ENCODE measurements around the gene MFAP4. TPM values are rescaled to one million over a fixed set of nuclear protein-coding genes. Genes with fewer than 3 reads are reported as not detected.

The MFAP4 gene
- total and polyA plus RNA-seq, 11 donors = 15.7 to 84.3 (median 35.7) TPM

DNA sequence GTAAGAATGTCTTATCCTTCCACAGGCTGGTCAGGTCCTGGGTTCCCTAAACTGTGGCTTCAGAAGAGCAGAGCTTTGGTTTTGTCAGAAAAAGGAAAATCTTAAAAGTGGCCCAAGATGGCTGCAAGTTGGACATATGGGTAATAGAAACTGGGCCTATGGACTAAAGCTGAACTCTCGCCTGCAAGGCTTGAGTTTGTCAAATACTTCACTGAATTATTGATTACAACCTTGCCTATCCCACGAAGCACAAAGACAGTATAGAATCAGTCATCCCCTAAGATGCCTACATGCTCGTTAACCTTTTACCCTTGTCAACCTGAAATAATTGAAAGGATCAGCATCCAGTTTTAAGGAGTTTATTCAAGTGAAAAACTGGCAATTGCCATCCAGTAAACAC, 44.7 kb upstream of the MFAP4 start:
- H3K4me3 ChIP-seq = no peak overlapping the region
- no peak for TF ChIP-seq POLR2A (IDR thresholded peaks at IDR 0.05)
- TF ChIP-seq, protein P1, sequence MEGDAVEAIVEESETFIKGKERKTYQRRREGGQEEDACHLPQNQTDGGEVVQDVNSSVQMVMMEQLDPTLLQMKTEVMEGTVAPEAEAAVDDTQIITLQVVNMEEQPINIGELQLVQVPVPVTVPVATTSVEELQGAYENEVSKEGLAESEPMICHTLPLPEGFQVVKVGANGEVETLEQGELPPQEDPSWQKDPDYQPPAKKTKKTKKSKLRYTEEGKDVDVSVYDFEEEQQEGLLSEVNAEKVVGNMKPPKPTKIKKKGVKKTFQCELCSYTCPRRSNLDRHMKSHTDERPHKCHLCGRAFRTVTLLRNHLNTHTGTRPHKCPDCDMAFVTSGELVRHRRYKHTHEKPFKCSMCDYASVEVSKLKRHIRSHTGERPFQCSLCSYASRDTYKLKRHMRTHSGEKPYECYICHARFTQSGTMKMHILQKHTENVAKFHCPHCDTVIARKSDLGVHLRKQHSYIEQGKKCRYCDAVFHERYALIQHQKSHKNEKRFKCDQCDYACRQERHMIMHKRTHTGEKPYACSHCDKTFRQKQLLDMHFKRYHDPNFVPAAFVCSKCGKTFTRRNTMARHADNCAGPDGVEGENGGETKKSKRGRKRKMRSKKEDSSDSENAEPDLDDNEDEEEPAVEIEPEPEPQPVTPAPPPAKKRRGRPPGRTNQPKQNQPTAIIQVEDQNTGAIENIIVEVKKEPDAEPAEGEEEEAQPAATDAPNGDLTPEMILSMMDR (IDR thresholded peaks at IDR 0.05) = no peak
- no peaks in the 10 kb centered on the region for H3K36me3 ChIP-seq
- H3K27ac ChIP-seq = no peak overlapping the region
- WGBS, 4 donors = 79 to 84% (median 81%) methylated on average over 3 of the region's 3 CpGs
- intact Hi-C loops (cut with DNase I) = no loop called here
- no peak for DNase-seq
- H3K27me3 ChIP-seq = no peaks in the 10 kb centered on the region
- H3K9me3 ChIP-seq = no peaks in the 10 kb centered on the region
- no peak for ATAC-seq
- no peaks in the 10 kb centered on the region for H3K4me1 ChIP-seq

DNA sequence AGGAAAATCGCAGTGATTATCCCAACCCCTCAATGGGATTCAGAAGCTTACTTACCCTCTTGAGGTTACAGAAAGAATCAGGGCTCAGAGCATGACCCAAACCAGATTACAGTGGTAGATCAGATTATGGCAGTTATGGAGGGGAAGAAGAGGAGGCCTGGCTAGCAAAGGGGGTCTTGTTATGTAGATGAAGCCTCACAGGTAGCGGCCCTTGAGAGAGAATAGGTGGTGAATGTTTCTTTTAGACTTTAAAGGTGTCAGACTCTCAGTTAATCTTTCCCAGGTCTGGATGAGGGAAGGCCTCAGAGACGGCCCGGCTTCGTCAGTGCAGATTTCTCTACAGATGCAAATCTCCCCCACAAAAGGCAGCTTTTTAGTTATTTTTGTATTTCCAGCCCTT, 39.6 kb upstream of the MFAP4 start:
- no peaks in the 10 kb centered on the region for H3K9me3 ChIP-seq
- TF ChIP-seq POLR2A (IDR thresholded peaks at IDR 0.05) = no peak
- TF ChIP-seq, protein P1 (IDR thresholded peaks at IDR 0.05) = no peak
- H3K27ac ChIP-seq = no peak overlapping the region
- intact Hi-C loops (cut with DNase I) = no loop called here
- 92 to 95% (median 93%) methylated on average over 5 of the region's 5 CpGs for WGBS, 4 donors
- H3K4me3 ChIP-seq = no peak overlapping the region
- no peaks in the 10 kb centered on the region for H3K36me3 ChIP-seq
- DNase-seq (no peak), ATAC-seq (no peak)
- no peaks in the 10 kb centered on the region for H3K27me3 ChIP-seq
- H3K4me1 ChIP-seq = peaks cover 0 to 9% (median 0%) of the 10 kb centered on the region in 12 donors

DNA sequence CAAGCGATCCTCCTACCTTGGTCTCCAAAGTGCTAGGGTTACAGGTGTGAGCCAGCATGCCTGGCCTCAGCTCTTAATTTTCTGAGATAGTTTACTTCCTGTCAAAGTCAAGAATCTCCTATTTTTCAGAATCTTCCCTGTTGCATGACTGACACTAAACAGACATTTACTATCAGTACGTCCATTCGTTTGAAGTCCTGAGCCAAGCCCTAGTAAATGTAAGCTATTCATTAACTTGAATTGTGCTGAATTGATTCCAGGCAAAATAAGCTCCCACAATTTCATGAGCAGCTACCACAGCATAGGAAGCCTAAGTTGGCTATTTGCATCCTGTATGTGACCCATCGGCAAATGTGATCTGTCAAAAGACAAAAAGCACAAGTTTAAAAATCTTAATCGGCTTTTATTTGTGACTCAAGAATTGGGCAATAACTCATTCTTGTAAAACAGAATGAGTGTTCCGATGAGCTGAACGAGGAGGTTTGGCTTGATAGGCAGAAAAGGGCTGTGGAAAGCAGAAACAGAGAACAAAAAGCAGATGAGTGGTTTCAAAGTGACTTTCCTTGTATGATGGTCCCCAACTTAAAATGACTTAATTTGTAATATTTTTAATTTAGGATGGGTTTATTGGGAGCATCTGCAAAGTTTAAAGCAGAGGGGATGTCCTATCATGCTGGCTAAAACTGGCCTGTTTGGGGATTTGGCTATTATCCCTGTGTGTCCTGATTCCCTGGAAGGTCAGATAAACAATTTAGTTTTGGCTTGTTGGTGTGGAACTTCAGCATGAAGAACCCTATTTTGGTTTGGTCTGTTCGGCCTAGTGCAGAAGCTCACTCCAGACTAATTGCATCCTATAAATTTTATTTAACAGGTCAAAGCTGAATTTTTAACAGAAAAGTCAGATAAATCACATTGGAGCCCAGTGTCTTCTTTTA, 38.2 kb upstream of the MFAP4 start:
- TF ChIP-seq, protein P1 (IDR thresholded peaks at IDR 0.05) = no peak
- no peak for TF ChIP-seq POLR2A (IDR thresholded peaks at IDR 0.05)
- no peaks in the 10 kb centered on the region for H3K9me3 ChIP-seq
- H3K4me3 ChIP-seq = no peak overlapping the region
- ATAC-seq (peak in 1 of 4 donors; percentile 33), DNase-seq (no peak)
- intact Hi-C loops (cut with DNase I) = no loop called here
- 73 to 79% (median 77%) methylated on average over 8 of the region's 8 CpGs for WGBS, 4 donors
- peaks cover 0 to 9% (median 0%) of the 10 kb centered on the region in 12 donors for H3K4me1 ChIP-seq
- H3K27me3 ChIP-seq = no peaks in the 10 kb centered on the region
- peak overlapping the region in 5 of 12 donors; percentile 8 to 52 (median 22) for H3K27ac ChIP-seq
- no peaks in the 10 kb centered on the region for H3K36me3 ChIP-seq

DNA sequence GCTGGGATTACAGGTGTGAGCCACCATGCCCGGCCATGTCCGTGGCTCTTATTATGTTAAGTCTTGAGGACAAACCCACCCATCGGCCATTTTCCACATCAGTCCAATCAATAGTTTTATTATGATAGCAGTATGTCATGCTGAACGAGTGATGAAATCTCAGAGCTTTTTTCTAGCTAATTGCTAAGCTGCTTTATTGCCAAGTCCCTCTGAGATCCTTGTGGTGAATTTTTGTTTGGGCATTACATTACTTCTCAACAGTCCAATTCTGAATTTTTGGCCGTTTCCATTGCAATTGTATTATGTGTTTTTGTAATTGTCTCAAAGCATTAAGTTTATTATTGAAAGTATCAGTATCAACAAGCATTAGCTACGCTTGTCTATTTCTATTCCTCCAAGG, 34.9 kb upstream of the MFAP4 start:
- DNase-seq (no peak), ATAC-seq (no peak)
- H3K27ac ChIP-seq = no peak overlapping the region
- no peaks in the 10 kb centered on the region for H3K36me3 ChIP-seq
- 83 to 94% (median 91%) methylated on average over 6 of the region's 6 CpGs for WGBS, 4 donors
- no peak for TF ChIP-seq POLR2A (IDR thresholded peaks at IDR 0.05)
- TF ChIP-seq, protein P1 (IDR thresholded peaks at IDR 0.05) = no peak
- peaks cover 0 to 15% (median 0%) of the 10 kb centered on the region in 12 donors for H3K4me1 ChIP-seq
- no peaks in the 10 kb centered on the region for H3K9me3 ChIP-seq
- intact Hi-C loops (cut with DNase I) = no loop called here
- H3K27me3 ChIP-seq = no peaks in the 10 kb centered on the region
- no peak overlapping the region for H3K4me3 ChIP-seq

Measured in heart left ventricle (tissue), 16 donors.